GM21723 (cell line): ENCODE results near the gene LARGE1.

Source experiments
- ATAC-seq: cut with Tn5 transposase; IDR thresholded peaks from one replicate; pipeline ENCODE4 v1.9.1; 2021; ENCODE audit warnings: mild to moderate bottlenecking, moderate library complexity; ENCODE audit not compliant: unreplicated experiment

LARGE1 gene

DNA sequence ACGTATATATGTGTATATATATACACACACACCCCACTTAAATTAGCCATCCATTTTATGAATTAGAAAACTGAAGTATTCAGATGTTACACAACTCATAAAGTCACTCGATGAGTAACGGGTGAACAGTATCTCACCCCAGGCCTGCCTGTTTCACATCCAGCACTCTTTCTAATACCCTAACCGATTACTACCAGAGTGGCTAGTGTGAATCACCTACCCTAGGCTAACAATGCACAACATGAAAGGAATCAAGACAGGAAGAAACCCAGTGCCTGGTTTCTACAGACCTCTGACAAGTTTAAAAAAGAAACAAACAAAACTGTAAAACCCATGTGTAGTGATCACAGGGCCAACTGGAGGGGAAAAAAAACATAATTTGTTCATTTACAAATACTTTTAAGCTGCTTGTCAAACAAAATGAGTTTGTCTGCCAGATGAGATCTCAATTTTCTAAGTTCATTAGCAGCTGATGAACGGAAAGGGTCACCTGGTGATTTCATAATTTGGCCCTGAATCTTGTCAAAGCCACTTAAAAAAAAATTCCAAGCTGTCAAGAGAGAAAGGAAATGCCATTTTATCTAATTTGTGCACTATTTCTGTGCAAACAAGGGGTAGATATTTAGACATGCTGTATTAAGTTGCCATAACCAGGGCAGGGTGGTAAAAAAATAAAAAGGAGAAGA lies 134.8 kb downstream of the LARGE1 start:
- no peak for ATAC-seq

DNA sequence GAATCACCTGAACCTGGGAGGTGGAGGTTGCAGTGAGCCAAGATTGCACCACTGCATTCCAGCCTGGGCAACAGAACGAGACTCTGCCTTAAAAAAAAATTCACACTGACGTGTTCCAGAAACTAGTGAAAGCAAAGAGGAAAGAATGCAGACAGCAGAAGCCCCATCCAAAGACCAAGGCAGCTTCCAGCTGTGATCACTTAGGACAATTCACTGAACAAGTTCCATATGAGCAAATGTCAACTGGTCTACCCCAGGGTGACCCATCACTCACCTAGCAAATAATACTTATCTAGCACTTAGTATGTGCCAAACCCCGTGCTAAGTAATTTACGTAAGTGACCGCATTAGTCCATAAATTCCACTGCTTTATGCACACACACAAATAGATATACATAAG lies 138.9 kb downstream of the LARGE1 start:
- ATAC-seq = no peak

DNA sequence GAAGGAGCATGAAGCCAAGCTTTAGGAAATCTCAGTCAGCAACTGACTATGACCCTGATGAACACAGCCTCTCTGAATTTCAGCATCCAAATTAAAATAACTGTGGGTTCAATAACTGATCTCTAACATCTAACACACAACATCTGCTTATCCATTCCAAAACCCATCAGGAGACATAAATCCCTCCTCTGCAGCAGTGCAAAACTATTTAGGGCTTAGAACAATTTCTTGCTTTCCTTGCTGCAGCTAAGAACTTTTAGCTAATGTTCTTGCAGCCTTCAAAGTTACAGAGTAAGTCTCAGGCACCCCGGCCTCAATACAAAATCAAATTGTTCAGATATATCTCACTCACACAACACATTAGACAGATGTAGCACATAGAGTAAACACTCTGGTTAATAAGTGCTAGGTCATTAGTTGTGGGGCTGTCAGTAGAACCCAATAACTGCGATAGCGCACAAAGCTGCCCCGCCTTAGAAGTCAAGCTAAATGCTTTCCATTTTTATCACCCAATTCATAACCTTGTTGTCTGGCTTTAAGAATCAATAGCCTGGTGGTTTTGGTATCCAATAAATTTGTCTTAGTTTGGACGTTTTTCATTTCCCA lies 139.6 kb downstream of the LARGE1 start:
- no peak for ATAC-seq

DNA sequence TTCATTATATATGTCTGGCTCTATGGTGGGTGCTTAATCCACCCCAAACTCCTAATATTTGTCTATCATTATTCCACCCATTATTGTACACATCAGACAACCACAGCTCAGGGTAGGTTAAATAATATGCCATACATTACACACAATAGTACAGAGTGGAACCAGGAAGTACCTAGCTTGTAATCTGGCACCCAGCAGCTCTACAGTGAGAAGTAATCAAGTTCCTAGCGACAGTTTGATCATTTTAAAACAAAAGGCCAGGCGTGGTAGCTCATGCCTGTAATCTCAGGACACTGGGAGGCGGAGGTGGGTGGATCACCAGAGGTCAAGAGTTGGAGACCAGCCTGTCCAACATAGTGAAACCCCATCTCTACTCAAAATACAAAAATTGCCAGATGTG lies 141.0 kb downstream of the LARGE1 start:
- no peak for ATAC-seq

DNA sequence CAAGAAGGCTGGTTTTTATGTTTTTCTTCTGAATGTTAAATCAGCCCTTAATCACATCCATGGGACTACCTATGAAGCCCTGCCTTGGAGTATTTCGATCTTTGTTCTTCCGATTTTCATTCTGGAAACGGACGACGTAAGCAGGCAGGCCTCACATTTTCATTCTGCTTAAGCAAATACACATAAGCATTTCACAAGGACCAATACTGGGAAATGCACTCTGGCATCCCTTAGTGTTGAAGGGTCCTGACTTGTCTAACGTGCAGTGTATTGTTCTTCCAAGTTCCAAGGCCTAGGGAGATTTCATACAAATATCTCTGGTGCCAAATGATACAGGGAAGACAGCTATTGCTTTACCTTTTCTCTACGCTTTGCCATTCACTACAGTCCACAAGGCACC lies 143.8 kb downstream of the LARGE1 start:
- no peak for ATAC-seq

DNA sequence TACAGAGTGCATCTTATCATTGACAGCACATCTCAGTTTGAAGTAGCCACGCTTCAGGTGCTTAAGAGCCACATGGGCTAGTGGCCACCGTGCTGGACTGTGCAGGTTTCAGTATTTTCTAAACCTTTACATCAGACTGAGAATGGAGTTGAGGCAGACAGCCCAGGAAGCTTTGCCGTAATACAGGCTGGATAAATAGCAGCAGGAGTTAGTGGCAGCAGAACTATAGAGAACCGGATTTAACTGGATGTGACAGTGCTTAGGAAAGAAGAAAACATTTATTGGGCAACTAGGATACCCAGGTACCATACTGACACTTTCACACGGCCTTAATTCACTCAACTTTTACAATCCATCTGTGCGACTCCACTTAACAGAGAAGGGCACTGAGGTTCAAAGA lies 145.5 kb downstream of the LARGE1 start:
- ATAC-seq = no peak

DNA sequence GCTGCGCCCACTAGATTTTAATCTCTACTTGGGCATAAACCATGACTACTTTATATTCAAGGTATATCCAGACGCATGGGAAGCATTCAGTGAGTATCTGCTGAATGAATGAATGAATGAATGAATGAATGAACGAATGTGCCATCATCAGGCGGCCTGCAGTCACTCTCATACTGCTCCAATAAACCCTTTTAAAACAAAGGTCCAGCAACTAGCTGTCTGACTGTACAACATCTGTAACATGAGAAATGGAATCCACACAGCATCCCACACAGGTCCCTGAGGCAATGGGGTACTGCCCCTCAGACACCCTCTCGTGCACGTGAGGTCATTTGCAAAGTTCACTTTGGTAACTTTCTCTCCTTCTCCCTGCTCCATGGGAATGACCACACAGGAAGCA lies 147.5 kb downstream of the LARGE1 start:
- ATAC-seq = no peak

DNA sequence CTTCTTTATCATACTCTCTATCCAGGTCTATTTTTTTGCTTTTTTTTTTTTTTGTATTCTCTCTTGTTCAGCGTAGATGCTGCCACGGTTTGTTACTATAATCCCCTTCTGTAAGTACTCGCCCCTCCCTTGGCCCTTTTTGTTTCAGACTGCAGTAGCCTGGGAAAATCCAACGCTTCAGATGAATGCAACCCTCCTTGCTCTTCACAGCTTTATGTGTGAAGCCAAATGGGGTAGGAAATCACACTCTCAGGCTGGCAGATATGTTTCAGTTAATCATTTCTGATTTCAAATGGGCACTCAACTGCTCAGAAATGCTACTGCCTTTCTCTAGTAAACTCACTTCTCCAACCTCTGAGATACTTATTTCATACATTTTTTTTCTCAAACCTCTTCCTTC lies 149.1 kb downstream of the LARGE1 start:
- ATAC-seq = no peak

DNA sequence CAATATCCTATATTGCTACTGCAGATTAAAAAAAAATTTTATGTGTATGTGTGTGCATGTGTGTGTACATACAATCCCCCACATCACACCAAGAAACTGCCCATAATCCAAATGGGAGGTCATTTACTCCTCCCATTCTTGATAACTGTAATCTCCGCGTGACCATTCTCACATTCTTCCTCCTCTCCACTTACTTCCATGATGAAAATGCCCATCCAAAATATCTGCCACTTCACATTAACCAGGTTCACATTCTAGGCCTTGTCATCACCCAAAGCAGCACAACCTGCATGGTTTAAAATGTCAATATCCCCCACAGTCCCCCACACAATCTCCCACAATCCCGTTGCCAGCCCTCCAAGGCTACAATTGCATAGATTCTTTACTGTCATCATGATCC lies 149.6 kb downstream of the LARGE1 start:
- ATAC-seq = no peak

DNA sequence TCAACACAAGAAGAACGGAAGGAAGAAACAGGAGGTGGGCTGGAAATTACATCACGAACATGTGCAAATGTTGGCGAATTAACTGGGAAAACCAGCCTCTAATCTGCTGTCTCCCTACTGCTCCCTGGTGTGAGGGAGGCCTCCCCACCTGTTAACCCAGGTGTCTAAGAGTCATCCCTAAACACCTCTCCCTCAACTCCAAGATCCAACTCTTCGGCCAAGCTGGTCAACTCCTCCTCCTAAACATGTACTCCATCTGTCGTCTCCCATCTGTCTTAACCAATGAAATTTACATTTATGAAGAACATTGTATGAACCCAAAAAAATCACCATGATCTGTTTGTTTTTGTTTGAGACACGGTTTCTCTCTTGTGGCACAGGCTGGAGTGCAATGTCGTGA lies 154.2 kb downstream of the LARGE1 start:
- ATAC-seq = no peak

DNA sequence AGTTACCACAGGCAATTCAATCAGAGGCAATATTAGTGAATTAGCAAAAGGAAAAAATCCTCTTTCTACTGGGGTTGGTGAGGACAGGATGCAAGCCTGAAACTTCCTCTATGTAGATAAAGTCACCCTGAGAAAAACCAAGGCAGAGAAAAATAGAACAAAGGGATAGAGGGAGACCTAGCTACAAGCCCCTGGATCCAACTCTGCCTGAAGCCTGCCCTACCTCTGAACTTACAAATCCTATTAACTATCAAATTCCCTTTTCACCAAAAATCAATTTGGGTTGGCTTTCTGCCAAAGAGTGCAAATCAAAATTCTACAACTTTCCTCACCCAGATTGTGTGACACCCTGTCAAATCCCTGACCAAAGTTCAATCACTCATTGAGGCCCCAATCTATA lies 161.3 kb downstream of the LARGE1 start:
- no peak for ATAC-seq

DNA sequence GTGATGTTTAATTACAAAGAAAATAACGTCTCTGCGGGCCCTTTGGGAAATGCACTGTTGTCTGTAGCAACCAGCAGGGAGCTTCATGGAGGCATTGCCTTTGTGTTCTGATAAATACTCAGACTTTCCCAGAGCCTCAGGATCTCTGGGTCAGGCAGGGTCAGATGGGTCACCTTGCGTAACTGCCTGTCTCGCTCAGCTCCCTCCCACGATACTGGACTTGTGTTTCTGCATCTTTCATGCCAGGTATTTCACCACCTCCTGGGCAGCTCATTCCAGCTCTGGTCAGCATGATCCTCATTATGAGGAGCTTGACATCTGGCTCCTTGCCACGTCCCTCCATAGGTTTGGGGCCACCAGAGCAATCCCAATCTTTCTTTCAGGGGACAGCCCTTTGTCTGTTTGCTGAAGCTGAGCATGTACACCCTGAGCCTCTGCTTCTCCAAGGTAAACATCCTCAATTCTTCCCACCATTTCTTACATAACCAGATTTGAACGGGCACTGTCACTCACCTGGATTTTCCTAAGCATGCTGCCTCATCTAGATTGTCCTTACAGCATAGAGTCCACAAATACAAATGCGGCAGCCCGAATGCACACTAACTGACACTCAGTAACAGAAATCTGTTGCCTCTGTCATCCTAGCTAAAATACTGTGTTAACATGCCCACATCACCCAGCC lies 162.3 kb downstream of the LARGE1 start:
- ATAC-seq = no peak

DNA sequence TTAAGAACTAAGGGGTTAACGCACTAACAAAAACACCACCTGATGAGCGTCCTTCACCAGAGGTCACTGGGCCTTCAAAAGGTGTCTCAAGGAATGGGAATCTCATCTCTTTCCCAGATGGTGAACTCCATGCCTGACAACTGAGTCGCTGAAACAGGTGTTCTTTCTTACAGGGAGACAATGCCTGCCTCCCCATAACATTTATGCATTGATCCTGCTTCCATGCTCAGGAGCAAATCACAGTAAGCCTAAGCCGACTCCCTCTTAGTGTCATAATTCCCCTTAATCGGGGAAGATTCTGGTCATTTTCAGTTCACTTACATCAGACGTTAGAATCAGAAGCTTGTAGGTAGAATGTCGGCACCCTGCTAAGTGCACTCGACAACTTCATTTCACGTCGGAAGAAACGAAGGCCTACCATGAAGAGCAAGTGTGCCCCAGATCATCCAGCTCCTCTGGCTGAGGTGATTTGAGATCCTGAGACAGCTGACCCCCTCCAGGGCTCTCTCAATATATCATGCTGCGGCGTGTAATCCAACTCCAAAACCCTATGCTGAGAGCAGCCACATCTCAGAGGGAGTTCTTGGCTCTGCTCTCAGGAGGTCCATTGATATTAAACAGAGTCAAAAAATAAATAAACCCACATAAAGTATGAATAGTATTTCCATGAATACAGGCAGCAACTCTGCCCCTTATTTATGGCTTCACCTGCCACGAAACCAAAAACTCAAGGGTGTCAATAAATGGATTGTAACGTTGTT lies 163.1 kb downstream of the LARGE1 start:
- ATAC-seq = no peak

DNA sequence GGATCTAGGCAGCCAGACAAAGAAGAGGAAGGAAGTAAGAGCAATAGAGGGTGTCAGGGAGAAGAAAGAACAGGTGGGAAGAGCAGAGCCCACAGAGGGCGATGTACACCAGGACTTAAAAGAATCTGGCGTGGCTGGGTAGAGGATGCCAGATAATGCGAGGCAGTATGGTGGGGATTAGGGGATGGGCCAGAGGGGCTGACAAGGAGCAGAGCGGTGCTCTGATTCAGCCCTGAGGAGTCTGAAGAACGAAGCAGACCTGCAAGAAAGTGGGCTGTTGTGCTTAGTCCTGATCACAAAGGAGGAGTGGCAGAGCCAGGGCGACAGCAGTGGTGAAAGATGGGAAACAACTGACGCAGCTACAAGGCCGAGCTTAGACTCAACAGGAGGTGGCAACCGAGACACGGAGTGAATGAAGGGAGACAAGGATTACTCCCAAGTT lies 163.7 kb downstream of the LARGE1 start:
- ATAC-seq = no peak

DNA sequence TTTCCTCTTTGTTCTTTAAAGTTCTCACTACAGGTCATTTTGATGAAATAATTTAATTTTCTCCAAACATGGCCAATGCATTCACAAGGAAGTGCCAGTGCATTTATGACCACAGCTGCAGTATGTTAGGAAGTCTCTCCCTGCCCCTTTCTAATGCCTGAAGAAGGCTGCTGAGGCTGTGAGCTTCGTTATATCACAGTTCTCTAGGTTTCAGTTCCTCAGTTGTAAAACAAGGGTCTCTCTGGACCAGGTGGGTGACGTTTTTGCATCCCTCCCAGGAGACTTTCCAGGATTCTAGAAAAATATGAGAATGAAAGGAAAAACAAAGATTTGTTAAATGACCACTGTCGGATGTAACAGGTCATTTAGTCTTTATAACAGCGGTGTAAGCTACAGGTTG lies 171.6 kb downstream of the LARGE1 start:
- ATAC-seq = no peak

DNA sequence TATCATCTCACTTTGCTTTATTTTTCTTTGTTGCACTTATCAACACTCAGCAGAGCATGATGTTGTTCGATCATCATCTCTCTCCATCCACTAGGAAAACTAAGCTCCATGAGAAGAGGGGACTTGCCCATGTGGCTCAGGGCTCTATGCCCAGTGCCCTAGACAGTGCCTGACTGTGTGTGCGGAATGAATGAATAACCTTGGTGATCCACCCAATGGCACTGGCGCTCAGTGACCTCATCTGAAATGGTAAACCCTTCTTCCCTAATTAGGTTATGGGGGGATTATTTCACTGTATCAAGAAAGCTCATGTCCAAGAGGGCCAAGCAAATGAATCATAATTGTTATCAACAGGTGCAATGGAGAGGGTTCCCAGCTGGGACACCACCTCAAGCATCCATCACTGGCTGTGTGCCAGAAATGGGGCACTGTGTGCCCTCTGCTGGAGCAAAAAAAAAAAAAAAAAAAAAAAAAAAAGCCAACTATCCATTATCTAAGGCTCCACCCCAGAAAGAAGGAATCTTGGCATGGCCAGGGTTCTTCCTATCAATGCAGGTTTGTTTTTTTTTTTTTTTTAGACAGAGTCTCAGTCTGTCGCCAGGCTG lies 172.6 kb downstream of the LARGE1 start:
- no peak for ATAC-seq

DNA sequence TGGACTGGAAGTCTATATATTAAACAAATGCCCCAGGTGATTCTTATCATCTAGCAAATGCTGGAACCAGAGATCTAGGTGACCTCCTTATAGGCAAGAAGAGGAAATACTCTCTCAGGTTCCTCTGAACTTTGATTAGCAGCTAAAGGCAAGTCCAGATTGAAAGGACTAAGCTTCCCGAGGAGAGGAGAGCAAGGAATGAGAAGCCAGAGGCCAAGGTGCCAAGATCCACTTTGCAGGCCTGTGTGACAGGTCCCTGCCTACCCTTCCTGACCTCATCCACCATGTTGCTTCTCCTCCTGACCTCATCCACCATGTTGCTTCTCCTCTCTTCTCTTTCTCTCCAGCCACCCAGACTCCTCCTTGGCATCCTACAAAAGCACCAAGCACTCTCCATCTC lies 173.2 kb downstream of the LARGE1 start:
- no peak for ATAC-seq

DNA sequence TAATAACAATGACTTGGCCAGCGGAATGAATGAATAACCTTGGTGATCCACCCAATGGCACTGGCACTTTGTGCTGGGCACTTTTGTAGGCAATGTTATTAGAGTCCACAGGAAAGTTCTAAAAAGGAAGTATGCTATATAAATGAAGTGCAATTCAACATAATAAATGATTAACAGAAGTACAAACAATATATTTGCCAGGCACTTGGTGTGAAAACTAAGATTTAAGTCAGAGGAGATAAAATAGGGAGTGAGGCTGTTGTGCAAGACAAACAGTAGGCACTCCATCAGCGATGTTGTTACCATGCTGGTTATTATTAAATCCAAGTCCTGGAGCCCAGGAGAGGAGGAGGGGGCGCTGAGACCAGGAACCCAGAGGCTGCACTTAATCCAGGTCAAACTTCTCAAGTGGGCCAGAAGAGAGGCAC lies 173.8 kb downstream of the LARGE1 start:
- no peak for ATAC-seq

DNA sequence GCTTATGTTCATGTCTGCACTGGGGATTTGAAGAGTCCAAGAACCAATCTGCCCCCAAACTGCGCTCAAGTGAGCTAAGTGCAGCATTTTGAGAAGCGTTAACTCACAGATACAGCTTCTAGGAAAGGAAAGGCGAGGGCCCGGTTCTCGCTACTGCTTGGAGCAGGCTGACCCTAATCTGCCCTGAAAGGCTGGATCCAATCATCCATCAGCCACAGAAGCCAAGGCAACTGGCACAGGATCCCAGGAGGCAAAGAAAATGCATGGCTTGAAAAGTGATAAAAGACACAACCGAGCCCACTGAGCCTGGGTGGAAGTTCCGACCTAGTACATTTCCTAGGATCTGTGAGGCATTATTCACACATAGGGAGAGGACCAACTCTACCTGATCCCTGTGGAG lies 174.8 kb downstream of the LARGE1 start:
- ATAC-seq = no peak

DNA sequence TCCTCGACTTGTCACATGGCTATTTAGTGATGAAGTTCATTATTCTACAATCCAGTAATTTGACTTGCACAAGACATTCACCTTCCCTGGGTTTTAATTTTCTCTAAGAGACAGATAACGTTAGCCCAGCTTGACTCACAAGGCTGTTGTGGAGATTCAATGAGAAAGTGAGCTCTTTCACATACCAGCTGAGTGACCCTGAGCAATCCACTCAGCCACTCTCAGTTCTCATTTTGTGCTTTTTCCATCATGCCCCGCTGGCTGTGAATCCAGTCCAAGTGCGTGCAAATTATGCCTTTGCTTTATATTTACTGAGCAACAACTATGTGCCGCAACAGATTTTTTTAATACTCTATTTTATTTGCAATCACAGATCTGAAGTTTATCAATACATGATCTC lies 176.5 kb downstream of the LARGE1 start:
- ATAC-seq = no peak

DNA sequence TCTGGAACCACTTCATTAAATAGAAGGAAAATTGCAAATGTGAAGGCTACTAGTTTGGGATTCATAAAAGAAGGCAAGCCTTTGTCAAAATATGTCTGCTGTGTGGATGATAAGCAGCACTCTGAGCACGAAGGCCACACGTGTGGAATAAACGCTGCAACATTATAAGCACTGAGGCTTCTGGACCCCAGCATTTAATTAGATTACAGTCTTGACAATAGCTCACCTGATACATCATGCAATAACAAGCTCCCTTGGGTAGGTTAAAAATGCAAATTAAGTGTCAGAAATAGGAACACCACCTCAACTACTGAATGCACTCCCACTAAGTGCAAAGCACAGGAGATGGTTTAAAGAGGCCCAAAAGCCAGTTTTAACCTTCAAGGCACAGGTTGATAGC lies 179.3 kb downstream of the LARGE1 start:
- no peak for ATAC-seq
